Measurements from ENCODE around the gene NFKBIE. TPM values are rescaled to one million over a fixed set of nuclear protein-coding genes. Genes with fewer than 3 reads are reported as not detected.

NFKBIE gene
- total and polyA plus RNA-seq, 2 of the 13 experiments (the other 11 are each of a cell fraction or from before 2014, with no cell fraction given) = 6.7 to 14.5 TPM

DNA sequence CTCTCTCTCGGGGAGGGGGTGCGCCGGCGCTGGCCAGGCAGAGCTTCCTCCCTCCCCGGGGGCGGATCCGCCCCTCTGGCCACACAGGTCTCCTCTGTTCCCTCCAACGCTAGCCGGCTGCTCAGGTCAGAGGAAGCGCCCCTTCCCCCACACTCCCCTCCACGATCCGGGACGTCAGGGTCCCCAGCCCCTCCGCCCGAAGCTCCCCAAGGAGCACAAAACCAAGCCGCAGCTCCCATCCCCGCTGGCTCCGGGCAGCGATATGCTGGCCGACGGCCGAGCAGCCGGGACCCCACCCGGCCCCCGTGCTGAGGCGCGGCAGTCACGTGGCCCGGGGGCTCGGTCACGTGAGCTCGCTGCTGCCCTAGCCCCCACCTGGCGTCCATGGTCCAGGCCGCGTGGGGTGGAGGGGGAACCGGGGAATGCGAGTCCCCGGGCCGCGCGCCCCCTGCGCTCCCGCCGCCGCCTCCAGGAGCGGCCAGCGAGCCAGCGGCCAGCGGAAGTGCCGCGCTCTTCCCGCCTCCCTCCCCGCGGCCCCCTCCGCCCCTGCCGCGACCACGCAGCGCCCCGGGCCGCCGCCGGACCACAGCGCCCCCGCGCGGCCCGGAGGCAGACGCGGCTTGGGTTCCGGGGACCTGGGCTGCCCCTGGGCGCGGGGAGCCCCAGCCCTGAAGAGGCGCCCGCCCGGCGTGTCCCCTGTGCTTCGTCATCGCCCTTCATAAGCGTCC, 8.2 kb downstream of the NFKBIE start, which contains the start of gene SLC35B2 (continued):
- peak; percentile 80; the same call in 1 of the 2 replicates for TF ChIP-seq EED (CRISPR knock-in tag; IDR thresholded peaks at IDR 0.05)
- peak; percentile 89; the same call in 1 of the 2 replicates for TF ChIP-seq ZNF563 (CRISPR knock-in tag; IDR thresholded peaks at IDR 0.05)
- TF ChIP-seq SNAPC2 (CRISPR knock-in tag; IDR thresholded peaks at IDR 0.05) = peak; percentile 74
- TF ChIP-seq ZNF256 (CRISPR knock-in tag; conservative IDR thresholded peaks at IDR 0.05) = no peak
- peak; percentile 75; the same call in 1 of the 2 replicates for TF ChIP-seq ISL2 (CRISPR knock-in tag; IDR thresholded peaks at IDR 0.05)
- TF ChIP-seq ZNF850 (CRISPR knock-in tag; conservative IDR thresholded peaks at IDR 0.05) = 0 out of 2 replicates have a peak, but pooled peaks have one; percentile 77
- TF ChIP-seq SKIL (CRISPR knock-in tag; IDR thresholded peaks at IDR 0.05; ENCODE audit: borderline replicate concordance) = peak; percentile 62; the same call in 1 of the 2 replicates
- peak; percentile 45; the same call in 1 of the 2 replicates for TF ChIP-seq HNF4A (CRISPR knock-in tag; IDR thresholded peaks at IDR 0.05)
- no peak; the same call in 1 of the 2 replicates for TF ChIP-seq HOMEZ (CRISPR knock-in tag; IDR thresholded peaks at IDR 0.05; ENCODE audit: low read depth)
- TF ChIP-seq ZNF746 (CRISPR knock-in tag; IDR thresholded peaks at IDR 0.05) = peak; percentile 71
- TF ChIP-seq SOX6 (IDR thresholded peaks at IDR 0.05) = no peak
- TF ChIP-seq SOX6 (CRISPR knock-in tag; IDR thresholded peaks at IDR 0.05) = peak; percentile 77; the same call in 1 of the 2 replicates
- peak; percentile 94; the same call in 1 of the 2 replicates for TF ChIP-seq IRF1 (CRISPR knock-in tag; IDR thresholded peaks at IDR 0.05; ENCODE audit: low read depth)
- TF ChIP-seq CREB1 (IDR thresholded peaks at IDR 0.05) = peak; percentile 54; the same call in 1 of the 2 replicates
- TF ChIP-seq CREB1 (CRISPR knock-in tag; IDR thresholded peaks at IDR 0.05) = no peak
- TF ChIP-seq THAP11 (CRISPR knock-in tag; IDR thresholded peaks at IDR 0.05) = peak; percentile 73
- no peak for TF ChIP-seq HDAC6 (IDR thresholded peaks at IDR 0.05; ENCODE audit: low read depth, low read length)
- peak; percentile 61; the same call in 1 of the 2 replicates for TF ChIP-seq ZNF839 (CRISPR knock-in tag; IDR thresholded peaks at IDR 0.05; ENCODE audit: borderline replicate concordance)
- peak; percentile 31; the same call in 1 of the 2 replicates for TF ChIP-seq BCL6 (CRISPR knock-in tag; IDR thresholded peaks at IDR 0.05)
- TF ChIP-seq, protein P1, sequence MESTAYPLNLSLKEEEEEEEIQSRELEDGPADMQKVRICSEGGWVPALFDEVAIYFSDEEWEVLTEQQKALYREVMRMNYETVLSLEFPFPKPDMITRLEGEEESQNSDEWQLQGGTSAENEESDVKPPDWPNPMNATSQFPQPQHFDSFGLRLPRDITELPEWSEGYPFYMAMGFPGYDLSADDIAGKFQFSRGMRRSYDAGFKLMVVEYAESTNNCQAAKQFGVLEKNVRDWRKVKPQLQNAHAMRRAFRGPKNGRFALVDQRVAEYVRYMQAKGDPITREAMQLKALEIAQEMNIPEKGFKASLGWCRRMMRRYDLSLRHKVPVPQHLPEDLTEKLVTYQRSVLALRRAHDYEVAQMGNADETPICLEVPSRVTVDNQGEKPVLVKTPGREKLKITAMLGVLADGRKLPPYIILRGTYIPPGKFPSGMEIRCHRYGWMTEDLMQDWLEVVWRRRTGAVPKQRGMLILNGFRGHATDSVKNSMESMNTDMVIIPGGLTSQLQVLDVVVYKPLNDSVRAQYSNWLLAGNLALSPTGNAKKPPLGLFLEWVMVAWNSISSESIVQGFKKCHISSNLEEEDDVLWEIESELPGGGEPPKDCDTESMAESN (CRISPR knock-in tag; conservative IDR thresholded peaks at IDR 0.05) = peak; percentile 94
- no peak for TF ChIP-seq DZIP1 (CRISPR knock-in tag; IDR thresholded peaks at IDR 0.05)

Measured in HepG2 (cell line).